ENCODE data around the gene SYCP2L. TPM values are rescaled to one million over a fixed set of nuclear protein-coding genes. Genes with fewer than 3 reads are reported as not detected.

SYCP2L gene
- total and polyA plus RNA-seq, 9 of the 15 experiments (the other 6 are each of a cell fraction or from before 2014, with no cell fraction given): 12.4 to 46.9 (median 22.0) TPM

DNA sequence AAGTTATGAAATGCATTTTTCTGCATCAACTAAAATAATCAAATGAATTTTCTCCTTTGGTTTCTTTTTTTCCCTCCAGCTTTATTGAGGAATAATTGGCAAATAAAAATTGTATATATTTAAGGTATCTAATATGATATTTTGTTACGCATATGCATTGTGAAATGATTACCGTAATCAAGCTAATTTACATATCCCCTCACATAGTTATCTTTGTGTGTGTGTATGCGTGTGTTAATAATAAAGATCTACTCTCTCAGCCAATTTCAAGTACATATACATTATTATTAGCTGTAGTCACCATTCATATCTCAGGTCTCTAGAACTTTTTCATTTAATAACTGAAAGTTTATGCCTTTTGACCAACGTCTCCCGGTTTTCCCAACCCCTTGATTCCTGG, 61.1 kb downstream of the SYCP2L start (continued):
- TF ChIP-seq, protein P1, sequence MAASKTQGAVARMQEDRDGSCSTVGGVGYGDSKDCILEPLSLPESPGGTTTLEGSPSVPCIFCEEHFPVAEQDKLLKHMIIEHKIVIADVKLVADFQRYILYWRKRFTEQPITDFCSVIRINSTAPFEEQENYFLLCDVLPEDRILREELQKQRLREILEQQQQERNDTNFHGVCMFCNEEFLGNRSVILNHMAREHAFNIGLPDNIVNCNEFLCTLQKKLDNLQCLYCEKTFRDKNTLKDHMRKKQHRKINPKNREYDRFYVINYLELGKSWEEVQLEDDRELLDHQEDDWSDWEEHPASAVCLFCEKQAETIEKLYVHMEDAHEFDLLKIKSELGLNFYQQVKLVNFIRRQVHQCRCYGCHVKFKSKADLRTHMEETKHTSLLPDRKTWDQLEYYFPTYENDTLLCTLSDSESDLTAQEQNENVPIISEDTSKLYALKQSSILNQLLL (CRISPR knock-in tag; IDR thresholded peaks at IDR 0.05; ENCODE audit: borderline replicate concordance): peak; percentile 88; the same call in 1 of the 2 replicates
- TF ChIP-seq, protein P2, sequence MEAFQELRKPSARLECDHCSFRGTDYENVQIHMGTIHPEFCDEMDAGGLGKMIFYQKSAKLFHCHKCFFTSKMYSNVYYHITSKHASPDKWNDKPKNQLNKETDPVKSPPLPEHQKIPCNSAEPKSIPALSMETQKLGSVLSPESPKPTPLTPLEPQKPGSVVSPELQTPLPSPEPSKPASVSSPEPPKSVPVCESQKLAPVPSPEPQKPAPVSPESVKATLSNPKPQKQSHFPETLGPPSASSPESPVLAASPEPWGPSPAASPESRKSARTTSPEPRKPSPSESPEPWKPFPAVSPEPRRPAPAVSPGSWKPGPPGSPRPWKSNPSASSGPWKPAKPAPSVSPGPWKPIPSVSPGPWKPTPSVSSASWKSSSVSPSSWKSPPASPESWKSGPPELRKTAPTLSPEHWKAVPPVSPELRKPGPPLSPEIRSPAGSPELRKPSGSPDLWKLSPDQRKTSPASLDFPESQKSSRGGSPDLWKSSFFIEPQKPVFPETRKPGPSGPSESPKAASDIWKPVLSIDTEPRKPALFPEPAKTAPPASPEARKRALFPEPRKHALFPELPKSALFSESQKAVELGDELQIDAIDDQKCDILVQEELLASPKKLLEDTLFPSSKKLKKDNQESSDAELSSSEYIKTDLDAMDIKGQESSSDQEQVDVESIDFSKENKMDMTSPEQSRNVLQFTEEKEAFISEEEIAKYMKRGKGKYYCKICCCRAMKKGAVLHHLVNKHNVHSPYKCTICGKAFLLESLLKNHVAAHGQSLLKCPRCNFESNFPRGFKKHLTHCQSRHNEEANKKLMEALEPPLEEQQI (IDR thresholded peaks at IDR 0.05): no peak
- TF ChIP-seq, protein P3, sequence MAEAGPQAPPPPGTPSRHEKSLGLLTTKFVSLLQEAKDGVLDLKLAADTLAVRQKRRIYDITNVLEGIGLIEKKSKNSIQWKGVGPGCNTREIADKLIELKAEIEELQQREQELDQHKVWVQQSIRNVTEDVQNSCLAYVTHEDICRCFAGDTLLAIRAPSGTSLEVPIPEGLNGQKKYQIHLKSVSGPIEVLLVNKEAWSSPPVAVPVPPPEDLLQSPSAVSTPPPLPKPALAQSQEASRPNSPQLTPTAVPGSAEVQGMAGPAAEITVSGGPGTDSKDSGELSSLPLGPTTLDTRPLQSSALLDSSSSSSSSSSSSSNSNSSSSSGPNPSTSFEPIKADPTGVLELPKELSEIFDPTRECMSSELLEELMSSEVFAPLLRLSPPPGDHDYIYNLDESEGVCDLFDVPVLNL (CRISPR knock-in tag; IDR thresholded peaks at IDR 0.05; ENCODE audit: low read depth): no peak
- TF ChIP-seq MED1 (CRISPR knock-in tag; IDR thresholded peaks at IDR 0.05; ENCODE audit: borderline replicate concordance) (no peak), ZNF23 (CRISPR knock-in tag; IDR thresholded peaks at IDR 0.05) (no peak), MTF1 (CRISPR knock-in tag; IDR thresholded peaks at IDR 0.05; ENCODE audit: borderline replicate concordance) (peak; percentile 63; the same call in 1 of the 2 replicates), YY1 (IDR thresholded peaks at IDR 0.05; ENCODE audit: borderline replicate concordance in 1 of 3, control insufficient read depth in 1 of 3, extremely low read depth in 1 of 3, insufficient read depth in 3 of 3, insufficient read length in 1 of 3, insufficient replicate concordance in 2 of 3, low read depth in 1 of 3, low read length in 2 of 3) (no peak), NFIX (CRISPR knock-in tag; IDR thresholded peaks at IDR 0.05; ENCODE audit: low read depth) (peak; percentile 53), ZFP30 (CRISPR knock-in tag; IDR thresholded peaks at IDR 0.05; ENCODE audit: borderline replicate concordance) (no peak), FOXM1 (IDR thresholded peaks at IDR 0.05; ENCODE audit: low read depth) (no peak), FOXM1 (CRISPR knock-in tag; IDR thresholded peaks at IDR 0.05; ENCODE audit: low read depth) (no peak)
- TF ChIP-seq, protein P4, sequence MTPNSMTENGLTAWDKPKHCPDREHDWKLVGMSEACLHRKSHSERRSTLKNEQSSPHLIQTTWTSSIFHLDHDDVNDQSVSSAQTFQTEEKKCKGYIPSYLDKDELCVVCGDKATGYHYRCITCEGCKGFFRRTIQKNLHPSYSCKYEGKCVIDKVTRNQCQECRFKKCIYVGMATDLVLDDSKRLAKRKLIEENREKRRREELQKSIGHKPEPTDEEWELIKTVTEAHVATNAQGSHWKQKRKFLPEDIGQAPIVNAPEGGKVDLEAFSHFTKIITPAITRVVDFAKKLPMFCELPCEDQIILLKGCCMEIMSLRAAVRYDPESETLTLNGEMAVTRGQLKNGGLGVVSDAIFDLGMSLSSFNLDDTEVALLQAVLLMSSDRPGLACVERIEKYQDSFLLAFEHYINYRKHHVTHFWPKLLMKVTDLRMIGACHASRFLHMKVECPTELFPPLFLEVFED (CRISPR knock-in tag; conservative IDR thresholded peaks at IDR 0.05): no peak
- TF ChIP-seq, protein P5, sequence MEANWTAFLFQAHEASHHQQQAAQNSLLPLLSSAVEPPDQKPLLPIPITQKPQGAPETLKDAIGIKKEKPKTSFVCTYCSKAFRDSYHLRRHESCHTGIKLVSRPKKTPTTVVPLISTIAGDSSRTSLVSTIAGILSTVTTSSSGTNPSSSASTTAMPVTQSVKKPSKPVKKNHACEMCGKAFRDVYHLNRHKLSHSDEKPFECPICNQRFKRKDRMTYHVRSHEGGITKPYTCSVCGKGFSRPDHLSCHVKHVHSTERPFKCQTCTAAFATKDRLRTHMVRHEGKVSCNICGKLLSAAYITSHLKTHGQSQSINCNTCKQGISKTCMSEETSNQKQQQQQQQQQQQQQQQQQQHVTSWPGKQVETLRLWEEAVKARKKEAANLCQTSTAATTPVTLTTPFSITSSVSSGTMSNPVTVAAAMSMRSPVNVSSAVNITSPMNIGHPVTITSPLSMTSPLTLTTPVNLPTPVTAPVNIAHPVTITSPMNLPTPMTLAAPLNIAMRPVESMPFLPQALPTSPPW (CRISPR knock-in tag; IDR thresholded peaks at IDR 0.05): no peak
- TF ChIP-seq, protein P6, sequence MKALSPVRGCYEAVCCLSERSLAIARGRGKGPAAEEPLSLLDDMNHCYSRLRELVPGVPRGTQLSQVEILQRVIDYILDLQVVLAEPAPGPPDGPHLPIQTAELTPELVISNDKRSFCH (CRISPR knock-in tag; IDR thresholded peaks at IDR 0.05): no peak
- TF ChIP-seq, protein P6 (tag; IDR thresholded peaks at IDR 0.05): no peak
- TF ChIP-seq, protein P7, sequence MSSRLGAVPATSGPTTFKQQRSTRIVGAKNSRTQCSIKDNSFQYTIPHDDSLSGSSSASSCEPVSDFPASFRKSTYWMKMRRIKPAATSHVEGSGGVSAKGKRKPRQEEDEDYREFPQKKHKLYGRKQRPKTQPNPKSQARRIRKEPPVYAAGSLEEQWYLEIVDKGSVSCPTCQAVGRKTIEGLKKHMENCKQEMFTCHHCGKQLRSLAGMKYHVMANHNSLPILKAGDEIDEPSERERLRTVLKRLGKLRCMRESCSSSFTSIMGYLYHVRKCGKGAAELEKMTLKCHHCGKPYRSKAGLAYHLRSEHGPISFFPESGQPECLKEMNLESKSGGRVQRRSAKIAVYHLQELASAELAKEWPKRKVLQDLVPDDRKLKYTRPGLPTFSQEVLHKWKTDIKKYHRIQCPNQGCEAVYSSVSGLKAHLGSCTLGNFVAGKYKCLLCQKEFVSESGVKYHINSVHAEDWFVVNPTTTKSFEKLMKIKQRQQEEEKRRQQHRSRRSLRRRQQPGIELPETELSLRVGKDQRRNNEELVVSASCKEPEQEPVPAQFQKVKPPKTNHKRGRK (tag; IDR thresholded peaks at IDR 0.05): no peak
